HG02571 (cell line): ENCODE results near the gene PIR.

Experiments used
- ATAC-seq: cut with Tn5 transposase; IDR thresholded peaks from one replicate; pipeline ENCODE4 v1.9.1; 2021; ENCODE audit warnings: mild to moderate bottlenecking, moderate library complexity; ENCODE audit not compliant: unreplicated experiment

PIR gene

GRCh38 chrX:15356444-15356843 lies 136.7 kb downstream of the PIR start:
- ATAC-seq: no peak

- ATAC-seq: no peak
Observed at GRCh38 chrX:15350329-15350996, 142.7 kb downstream of the PIR start.

- ATAC-seq: no peak
Observed at GRCh38 chrX:15349046-15349445, 144.1 kb downstream of the PIR start.

- no peak for ATAC-seq
Observed at GRCh38 chrX:15345976-15346375, 147.2 kb downstream of the PIR start.

- ATAC-seq: no peak
Observed at GRCh38 chrX:15344106-15344505, 149.0 kb downstream of the PIR start.

- ATAC-seq: no peak
Observed at GRCh38 chrX:15343075-15343476, 150.1 kb downstream of the PIR start.

GRCh38 chrX:15340867-15341266 lies 152.3 kb downstream of the PIR start:
- ATAC-seq: no peak

- ATAC-seq: no peak
Observed at GRCh38 chrX:15336023-15336413, 157.1 kb downstream of the PIR start.

GRCh38 chrX:15335135-15336022 lies 157.8 kb downstream of the PIR start, which contains the start of gene PIGA:
PIGA (minus strand) TSS chrX:15335523; CDS start chrX:15331930, 3,593 bp downstream.
- peak; percentile 97 for ATAC-seq
